ENCODE results near the gene WDR33.

DNA sequence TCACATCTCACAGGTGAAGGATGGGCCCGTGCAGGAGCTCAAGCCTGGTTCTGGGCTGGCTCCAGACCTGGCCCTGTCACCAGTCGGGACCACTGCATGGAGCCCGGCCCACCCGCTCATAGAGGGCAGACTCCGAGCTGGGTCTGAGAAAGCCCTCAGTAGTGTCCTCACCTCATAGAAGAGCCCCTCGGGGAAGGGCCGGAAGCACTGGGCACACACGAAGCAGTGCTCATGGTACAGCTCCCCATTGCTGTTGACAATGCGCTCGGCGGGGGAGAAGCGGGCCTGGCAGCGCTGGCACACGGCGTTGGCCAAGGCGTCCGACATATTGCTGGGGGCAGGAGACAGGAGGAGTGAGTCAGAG lies 153.8 kb downstream of the WDR33 start:
- TF ChIP-seq, protein P1, sequence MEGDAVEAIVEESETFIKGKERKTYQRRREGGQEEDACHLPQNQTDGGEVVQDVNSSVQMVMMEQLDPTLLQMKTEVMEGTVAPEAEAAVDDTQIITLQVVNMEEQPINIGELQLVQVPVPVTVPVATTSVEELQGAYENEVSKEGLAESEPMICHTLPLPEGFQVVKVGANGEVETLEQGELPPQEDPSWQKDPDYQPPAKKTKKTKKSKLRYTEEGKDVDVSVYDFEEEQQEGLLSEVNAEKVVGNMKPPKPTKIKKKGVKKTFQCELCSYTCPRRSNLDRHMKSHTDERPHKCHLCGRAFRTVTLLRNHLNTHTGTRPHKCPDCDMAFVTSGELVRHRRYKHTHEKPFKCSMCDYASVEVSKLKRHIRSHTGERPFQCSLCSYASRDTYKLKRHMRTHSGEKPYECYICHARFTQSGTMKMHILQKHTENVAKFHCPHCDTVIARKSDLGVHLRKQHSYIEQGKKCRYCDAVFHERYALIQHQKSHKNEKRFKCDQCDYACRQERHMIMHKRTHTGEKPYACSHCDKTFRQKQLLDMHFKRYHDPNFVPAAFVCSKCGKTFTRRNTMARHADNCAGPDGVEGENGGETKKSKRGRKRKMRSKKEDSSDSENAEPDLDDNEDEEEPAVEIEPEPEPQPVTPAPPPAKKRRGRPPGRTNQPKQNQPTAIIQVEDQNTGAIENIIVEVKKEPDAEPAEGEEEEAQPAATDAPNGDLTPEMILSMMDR (conservative IDR thresholded peaks at IDR 0.05; ENCODE audit: low read length): no peak
- TF ChIP-seq EZH2phosphoT487 (IDR thresholded peaks at IDR 0.05; ENCODE audit: borderline replicate concordance, low read depth, low read length): no peak

Data from OCI-LY7 (cell line).